Superior temporal gyrus (tissue), 1 donor: ENCODE measurements around the gene AKAP13.

Experiments used
- DNase-seq: peaks from one replicate; pipeline ENCODE4 v3.0.0-alpha.2; 2016; ENCODE audit errors: extremely low spot score

Gene AKAP13

GRCh38 chr15:85388566-85389305 is 8.3 kb downstream of the AKAP13 start:
- DNase-seq: no peak

- DNase-seq: no peak
Observed at GRCh38 chr15:85389306-85389650, 8.9 kb downstream of the AKAP13 start.

- no peak for DNase-seq
Observed at GRCh38 chr15:85389772-85390171, 9.4 kb downstream of the AKAP13 start.

GRCh38 chr15:85393210-85393609 is 12.8 kb downstream of the AKAP13 start:
- DNase-seq: no peak

GRCh38 chr15:85394554-85395333 is 14.3 kb downstream of the AKAP13 start:
- DNase-seq: no peak

GRCh38 chr15:85396554-85396953 is 16.2 kb downstream of the AKAP13 start:
- no peak for DNase-seq

- no peak for DNase-seq
Observed at GRCh38 chr15:85397151-85397550, 16.7 kb downstream of the AKAP13 start.

GRCh38 chr15:85397926-85398325 is 17.5 kb downstream of the AKAP13 start:
- DNase-seq: no peak

- DNase-seq: no peak
Observed at GRCh38 chr15:85398822-85399221, 18.4 kb downstream of the AKAP13 start.

- no peak for DNase-seq
Observed at GRCh38 chr15:85399627-85400026, 19.2 kb downstream of the AKAP13 start.

- DNase-seq: no peak
Observed at GRCh38 chr15:85400606-85401005, 20.2 kb downstream of the AKAP13 start.

- no peak for DNase-seq
Observed at GRCh38 chr15:85401108-85401774, 20.8 kb downstream of the AKAP13 start.

GRCh38 chr15:85402195-85402881 is 21.9 kb downstream of the AKAP13 start:
- DNase-seq: no peak

GRCh38 chr15:85403745-85404144 is 23.3 kb downstream of the AKAP13 start:
- DNase-seq: no peak

- no peak for DNase-seq
Observed at GRCh38 chr15:85404176-85404917, 23.9 kb downstream of the AKAP13 start.

GRCh38 chr15:85404918-85405866 is 24.8 kb downstream of the AKAP13 start:
- DNase-seq: no peak

- DNase-seq: no peak
Observed at GRCh38 chr15:85406916-85407315, 26.5 kb downstream of the AKAP13 start.

- no peak for DNase-seq
Observed at GRCh38 chr15:85407421-85408269, 27.2 kb downstream of the AKAP13 start.

GRCh38 chr15:85408270-85408746 is 27.9 kb downstream of the AKAP13 start:
- no peak for DNase-seq
